Smooth muscle cell (in vitro differentiated cells): ENCODE measurements around the gene KIF21A. TPM values are rescaled to one million over a fixed set of nuclear protein-coding genes. Genes with fewer than 3 reads are reported as not detected.
"Not testable (repeated sequence)": the region's sequence is repeated elsewhere in the genome, so short reads cannot be mapped to it uniquely, and the experiment has no call there.

Source experiments
- DNase-seq: peaks from one replicate; lab custom pipeline; 2025; ENCODE audit not compliant: unreplicated experiment; lab: John Stamatoyannopoulos, UW
- H2AFZ ChIP-seq: fragments of 200-600 bp; sonication (generic); 2 replicates; pipeline ENCODE4 v1.6.0; 2016; ENCODE audit warnings: antibody characterized with exemption, low read depth, mild to moderate bottlenecking
- H3F3A ChIP-seq: fragments of 200-600 bp; sonication (generic); 2 replicates; pipeline ENCODE4 v1.6.0; 2017; ENCODE audit warnings: antibody characterized with exemption, low read depth
- H3K27ac ChIP-seq: fragments of 200-600 bp; sonication (generic); 2 replicates; pipeline ENCODE4 v1.5.1; 2016; ENCODE audit warnings: low read depth, mild to moderate bottlenecking
- H3K27me3 ChIP-seq: fragments of 200-600 bp; sonication (generic); 2 replicates; pipeline ENCODE4 v1.6.1; 2016; ENCODE audit warnings: low read depth, mild to moderate bottlenecking
- H3K36me3 ChIP-seq: fragments of 200-600 bp; sonication (generic); 2 replicates; pipeline ENCODE4 v1.5.1; 2016; ENCODE audit warnings: low read depth
- H3K4me1 ChIP-seq: fragments of 200-600 bp; sonication (generic); 2 replicates; pipeline ENCODE4 v1.5.1; 2016; ENCODE audit warnings: low read depth
- H3K4me2 ChIP-seq: fragments of 200-600 bp; sonication (generic); 2 replicates; pipeline ENCODE4 v1.6.0; 2016; ENCODE audit warnings: mild to moderate bottlenecking
- H3K4me3 ChIP-seq: fragments of 200-600 bp; sonication (generic); 2 replicates; pipeline ENCODE4 v1.5.1; 2016; ENCODE audit warnings: mild to moderate bottlenecking
- H3K79me2 ChIP-seq: fragments of 200-600 bp; sonication (generic); 2 replicates; pipeline ENCODE4 v1.6.0; 2016; ENCODE audit warnings: low read depth, mild to moderate bottlenecking
- H3K9ac ChIP-seq: fragments of 200-600 bp; sonication (generic); 2 replicates; pipeline ENCODE4 v1.6.0; 2016; ENCODE audit warnings: low read depth
- H3K9me3 ChIP-seq: fragments of 200-600 bp; sonication (generic); replicated peaks from 2 replicates; pipeline ENCODE4 v1.5.1; 2016; ENCODE audit warnings: low read depth
- H4K20me1 ChIP-seq: fragments of 200-600 bp; sonication (generic); 2 replicates; pipeline ENCODE4 v1.6.0; 2016; ENCODE audit warnings: low read depth
- WGBS: methylation state at CpG from one replicate; pipeline ENCODE4 v1.1.7; 2016; ENCODE audit warnings: low lambda C conversion rate; 5-methylcytosine and 5-hydroxymethylcytosine counted together
- polyA plus RNA-seq: library from polyadenylated mRNA; unstranded; fragments of >200 nt; fragmentation: Nextera tagmentation; extraction: Ambion mirVana; gene quantifications from 2 replicates; pipeline ENCODE4 v1.2.1, GENCODE V29; 2016
- total RNA-seq: library from RNA; depleted of rRNA; stranded (reverse); fragments of >200 nt; gene quantifications from 2 replicates; pipeline ENCODE4 v1.2.3, GENCODE V29; 2014
- TF ChIP-seq, protein P1 (sequence below): fragments of 200-600 bp; sonication (generic); IDR thresholded peaks from 2 replicates; pipeline ENCODE4 v1.5.1; 2017; ENCODE audit warnings: borderline replicate concordance, mild to moderate bottlenecking, antibody characterized with exemption; ENCODE audit not compliant: insufficient read depth, poor library complexity, severe bottlenecking

KIF21A gene
- total and polyA plus RNA-seq, 2 experiments from 2014 or later: 9.2 to 28.8 TPM

DNA sequence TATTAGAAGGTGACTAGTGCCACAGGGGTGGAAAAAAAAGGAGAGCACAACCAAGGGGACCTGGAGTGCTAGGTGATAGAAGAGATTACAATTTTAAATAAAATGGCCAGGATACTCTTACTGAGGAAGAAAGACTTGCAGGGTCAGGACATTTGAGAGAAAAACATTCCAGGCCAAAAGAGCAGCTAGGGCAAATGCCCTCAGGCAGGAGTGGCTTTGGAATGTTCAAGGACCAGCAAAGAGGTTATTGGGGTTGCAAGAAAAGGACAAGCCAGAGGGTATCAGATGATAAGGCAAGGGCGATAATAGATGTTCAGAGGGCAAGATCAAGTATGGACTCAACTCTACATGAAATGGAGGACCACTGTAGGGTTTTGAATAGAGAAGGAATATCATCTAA is 146.4 kb downstream of the KIF21A start:
- Histone ChIP-seq H3K4me1 (no peaks in the 10 kb centered on the region), H3K9me3 (no peaks in the 10 kb centered on the region), H3K27me3 (no peaks in the 10 kb centered on the region), H3K9ac (no peak overlapping the region), H3F3A (no peaks in the 10 kb centered on the region), H4K20me1 (no peaks in the 10 kb centered on the region), H3K27ac (no peak overlapping the region), H3K36me3 (no peaks in the 10 kb centered on the region), H3K4me2 (no peak overlapping the region), H2AFZ (no peak overlapping the region), H3K4me3 (no peak overlapping the region), H3K79me2 (no peaks in the 10 kb centered on the region)
- 100% methylated on average over 1 of the region's 1 CpG for WGBS
- DNase-seq: no peak
- TF ChIP-seq, protein P1, sequence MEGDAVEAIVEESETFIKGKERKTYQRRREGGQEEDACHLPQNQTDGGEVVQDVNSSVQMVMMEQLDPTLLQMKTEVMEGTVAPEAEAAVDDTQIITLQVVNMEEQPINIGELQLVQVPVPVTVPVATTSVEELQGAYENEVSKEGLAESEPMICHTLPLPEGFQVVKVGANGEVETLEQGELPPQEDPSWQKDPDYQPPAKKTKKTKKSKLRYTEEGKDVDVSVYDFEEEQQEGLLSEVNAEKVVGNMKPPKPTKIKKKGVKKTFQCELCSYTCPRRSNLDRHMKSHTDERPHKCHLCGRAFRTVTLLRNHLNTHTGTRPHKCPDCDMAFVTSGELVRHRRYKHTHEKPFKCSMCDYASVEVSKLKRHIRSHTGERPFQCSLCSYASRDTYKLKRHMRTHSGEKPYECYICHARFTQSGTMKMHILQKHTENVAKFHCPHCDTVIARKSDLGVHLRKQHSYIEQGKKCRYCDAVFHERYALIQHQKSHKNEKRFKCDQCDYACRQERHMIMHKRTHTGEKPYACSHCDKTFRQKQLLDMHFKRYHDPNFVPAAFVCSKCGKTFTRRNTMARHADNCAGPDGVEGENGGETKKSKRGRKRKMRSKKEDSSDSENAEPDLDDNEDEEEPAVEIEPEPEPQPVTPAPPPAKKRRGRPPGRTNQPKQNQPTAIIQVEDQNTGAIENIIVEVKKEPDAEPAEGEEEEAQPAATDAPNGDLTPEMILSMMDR: no peak

DNA sequence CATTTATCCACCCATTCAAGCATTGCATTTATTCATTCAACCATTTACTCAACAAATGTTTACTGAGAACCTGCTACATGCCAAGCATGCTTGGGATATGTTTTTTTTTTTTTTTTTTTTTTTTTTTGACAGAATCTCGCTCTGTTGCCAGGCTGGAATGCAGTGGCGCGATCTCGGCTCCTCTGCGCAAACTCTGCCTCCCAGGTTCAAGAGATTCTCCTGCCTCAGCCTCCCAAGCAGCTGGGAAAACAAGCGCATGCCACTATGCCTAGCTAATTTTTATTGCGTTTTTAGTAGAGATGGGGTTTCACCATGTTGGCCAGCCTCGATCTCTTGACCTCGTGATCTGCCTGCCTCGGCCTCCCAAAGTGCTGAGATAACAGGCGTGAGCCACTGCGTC is 147.3 kb downstream of the KIF21A start:
- not testable (repeated sequence) for H3K79me2 ChIP-seq, H3K27me3 ChIP-seq, H3K9me3 ChIP-seq, H2AFZ ChIP-seq, DNase-seq, H3K9ac ChIP-seq, H3K4me3 ChIP-seq, H3K36me3 ChIP-seq, H3F3A ChIP-seq, H3K4me2 ChIP-seq, H3K27ac ChIP-seq, H3K4me1 ChIP-seq, H4K20me1 ChIP-seq
- WGBS: 95% methylated on average over 12 of the region's 12 CpGs

DNA sequence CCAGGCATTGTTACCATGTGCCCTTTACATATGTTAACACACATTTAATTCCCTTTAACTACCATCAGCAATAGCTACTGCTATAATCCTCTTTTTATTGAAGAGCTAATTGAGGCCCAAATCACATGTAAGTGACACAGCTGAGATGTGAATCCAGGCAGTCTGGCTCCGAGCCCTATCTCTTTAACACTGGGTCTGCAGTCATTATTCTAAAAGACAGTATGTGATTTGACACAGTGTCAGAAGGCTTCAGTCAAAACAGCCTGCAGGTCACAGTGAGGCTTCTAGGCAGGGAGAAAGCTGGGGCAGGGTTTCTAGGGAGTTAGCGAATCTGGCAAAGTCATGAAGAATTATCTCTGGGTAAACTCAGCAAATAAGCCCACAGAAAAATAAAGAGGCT is 148.2 kb downstream of the KIF21A start:
- Histone ChIP-seq H3K27me3 (no peaks in the 10 kb centered on the region), H3K4me2 (no peak overlapping the region), H3K36me3 (no peaks in the 10 kb centered on the region), H4K20me1 (no peaks in the 10 kb centered on the region), H3K4me1 (no peaks in the 10 kb centered on the region), H3F3A (no peaks in the 10 kb centered on the region), H3K9me3 (no peaks in the 10 kb centered on the region), H3K9ac (no peak overlapping the region), H3K79me2 (no peaks in the 10 kb centered on the region), H3K4me3 (no peak overlapping the region), H2AFZ (no peak overlapping the region), H3K27ac (no peak overlapping the region)
- WGBS: 35% methylated on average over 2 of the region's 2 CpGs
- TF ChIP-seq, protein P1: no peak
- no peak for DNase-seq

DNA sequence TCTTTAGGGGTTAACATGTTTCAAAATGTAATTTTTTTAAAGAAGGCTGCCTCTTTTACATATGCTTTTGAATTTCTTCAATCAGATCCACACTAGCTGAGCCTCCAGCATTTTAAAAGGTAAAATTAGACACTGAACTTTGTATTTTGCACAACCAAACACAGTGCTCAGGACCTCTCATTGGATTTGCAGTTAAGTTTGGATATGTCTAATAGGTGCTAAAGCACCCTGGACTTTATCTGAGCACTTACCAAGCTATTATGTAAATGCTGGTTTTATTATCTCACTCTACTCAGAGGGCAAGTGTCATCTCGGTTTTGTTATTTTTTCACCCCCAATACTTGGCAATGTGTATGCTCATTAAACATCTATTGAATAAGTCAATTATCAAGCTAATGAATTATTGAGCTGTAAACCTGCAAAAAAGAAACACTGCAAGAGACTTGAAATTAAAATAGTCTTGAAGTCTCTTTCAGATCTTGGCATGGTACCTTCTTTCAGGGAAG is 150.7 kb downstream of the KIF21A start:
- DNase-seq: no peak
- no peak overlapping the region for H3K4me2 ChIP-seq
- no peaks in the 10 kb centered on the region for H4K20me1 ChIP-seq
- no peaks in the 10 kb centered on the region for H3K79me2 ChIP-seq
- H3K4me1 ChIP-seq: no peaks in the 10 kb centered on the region
- 64% methylated on average over 1 of the region's 1 CpG for WGBS
- H3K27me3 ChIP-seq: no peaks in the 10 kb centered on the region
- H2AFZ ChIP-seq: no peak overlapping the region
- no peak overlapping the region for H3K4me3 ChIP-seq
- H3K9me3 ChIP-seq: no peaks in the 10 kb centered on the region
- TF ChIP-seq, protein P1: no peak
- no peaks in the 10 kb centered on the region for H3K36me3 ChIP-seq
- no peak overlapping the region for H3K27ac ChIP-seq
- H3K9ac ChIP-seq: no peak overlapping the region
- H3F3A ChIP-seq: no peaks in the 10 kb centered on the region
